Measurements from ENCODE around the gene ZNF709.

ZNF709 gene

GRCh38 chr19:12484371-12485051, at the start of gene ZNF709:
TSS of gene ZNF709 (minus strand) at chr19:12484816. CDS start at chr19:12484657, 159 bp downstream.
- peak within 1 kb of the TSS; percentile 27 for H3K27ac ChIP-seq (ENCODE audit: low read depth, low read length, poor library complexity, severe bottlenecking)
- H2AFZ ChIP-seq (ENCODE audit: low read length), result peak within 1 kb of the TSS; percentile 89
- H3K9ac ChIP-seq (ENCODE audit: low read length), result peak within 1 kb of the TSS; percentile 86
- H3K4me2 ChIP-seq (ENCODE audit: low read length), result peak within 1 kb of the TSS; percentile 89
- TF ChIP-seq EZH2 (IDR thresholded peaks at IDR 0.05; ENCODE audit: borderline replicate concordance, low read length), result no peak
- no peak for TF ChIP-seq CTCF (IDR thresholded peaks at IDR 0.05; ENCODE audit: low read length)
- no peaks in the 10 kb centered on the region; the same call in 1 of the 2 replicates for H3K36me3 ChIP-seq (ENCODE audit: insufficient read depth, low read length)
- no peaks in the 10 kb centered on the region for H4K20me1 ChIP-seq (ENCODE audit: insufficient read depth, low read length)
- H3K79me2 ChIP-seq (ENCODE audit: insufficient read depth, low read length), result peaks cover 8% of the 10 kb centered on the region
- H3K4me1 ChIP-seq (ENCODE audit: insufficient read depth, low read length, severe bottlenecking), result peaks cover 28% of the 10 kb centered on the region
- H3F3A ChIP-seq (ENCODE audit: insufficient read depth, low read length), result no peaks in the 10 kb centered on the region
- peak within 1 kb of the TSS; percentile 95 for H3K4me3 ChIP-seq (ENCODE audit: low read depth, low read length, poor library complexity, severe bottlenecking)
- no peaks in the 10 kb centered on the region for H3K9me2 ChIP-seq (ENCODE audit: low read depth, low read length)
- no peaks in the 10 kb centered on the region for H3K27me3 ChIP-seq (ENCODE audit: insufficient read depth, low read length)
- peaks cover 3% of the 10 kb centered on the region; the same call in 1 of the 2 replicates for H3K9me3 ChIP-seq (ENCODE audit: low read length)

- Histone ChIP-seq H3K9me3 (ENCODE audit: low read length) (peaks cover 69% of the 10 kb centered on the region), H3K36me3 (ENCODE audit: insufficient read depth, low read length) (peaks cover 72% of the 10 kb centered on the region), H4K20me1 (ENCODE audit: insufficient read depth, low read length) (no peaks in the 10 kb centered on the region), H2AFZ (ENCODE audit: low read length) (no peak overlapping the region), H3F3A (ENCODE audit: insufficient read depth, low read length) (0 out of 2 replicates have a peak, but pooled peaks cover 5% of the 10 kb centered on the region), H3K27ac (ENCODE audit: low read depth, low read length, poor library complexity, severe bottlenecking) (no peak overlapping the region), H3K27me3 (ENCODE audit: insufficient read depth, low read length) (no peaks in the 10 kb centered on the region), H3K4me2 (ENCODE audit: low read length) (no peak overlapping the region), H3K4me3 (ENCODE audit: low read depth, low read length, poor library complexity, severe bottlenecking) (no peak overlapping the region), H3K9ac (ENCODE audit: low read length) (no peak overlapping the region), H3K4me1 (ENCODE audit: insufficient read depth, low read length, severe bottlenecking) (no peaks in the 10 kb centered on the region), H3K9me2 (ENCODE audit: low read depth, low read length) (no peaks in the 10 kb centered on the region), H3K79me2 (ENCODE audit: insufficient read depth, low read length) (no peaks in the 10 kb centered on the region)
- TF ChIP-seq CTCF (IDR thresholded peaks at IDR 0.05; ENCODE audit: low read length) (no peak), EZH2 (IDR thresholded peaks at IDR 0.05; ENCODE audit: borderline replicate concordance, low read length) (no peak)
These were observed 42.6 kb upstream of the ZNF709 start for GRCh38 chr19:12527034-12527836.

GRCh38 chr19:12526542-12526941, 41.9 kb upstream of the ZNF709 start:
- Histone ChIP-seq H3K4me3 (ENCODE audit: low read depth, low read length, poor library complexity, severe bottlenecking) (no peak overlapping the region), H3K79me2 (ENCODE audit: insufficient read depth, low read length) (no peaks in the 10 kb centered on the region), H3K36me3 (ENCODE audit: insufficient read depth, low read length) (peaks cover 68% of the 10 kb centered on the region), H2AFZ (ENCODE audit: low read length) (no peak overlapping the region), H3K4me1 (ENCODE audit: insufficient read depth, low read length, severe bottlenecking) (no peaks in the 10 kb centered on the region), H3F3A (ENCODE audit: insufficient read depth, low read length) (0 out of 2 replicates have a peak, but pooled peaks cover 5% of the 10 kb centered on the region), H3K27ac (ENCODE audit: low read depth, low read length, poor library complexity, severe bottlenecking) (no peak overlapping the region), H3K9me3 (ENCODE audit: low read length) (peaks cover 73% of the 10 kb centered on the region), H3K27me3 (ENCODE audit: insufficient read depth, low read length) (no peaks in the 10 kb centered on the region), H3K4me2 (ENCODE audit: low read length) (no peak overlapping the region), H3K9me2 (ENCODE audit: low read depth, low read length) (no peaks in the 10 kb centered on the region), H3K9ac (ENCODE audit: low read length) (no peak overlapping the region), H4K20me1 (ENCODE audit: insufficient read depth, low read length) (no peaks in the 10 kb centered on the region)
- TF ChIP-seq CTCF (IDR thresholded peaks at IDR 0.05; ENCODE audit: low read length) (no peak), EZH2 (IDR thresholded peaks at IDR 0.05; ENCODE audit: borderline replicate concordance, low read length) (no peak)

Measured in OCI-LY1 (cell line).